GM21528 (cell line): ENCODE data around the gene TGFB1I1.
A peak's percentile ranks its signal among the peaks of the same experiment; 100 is the strongest.
"Not testable (repeated sequence)": the region's sequence is repeated elsewhere in the genome, so short reads cannot be mapped to it uniquely, and the experiment has no call there.

Experiments
- ATAC-seq: cut with Tn5 transposase; IDR thresholded peaks from one replicate; pipeline ENCODE4 v1.9.1; 2021; ENCODE audit warnings: mild to moderate bottlenecking, moderate library complexity; ENCODE audit not compliant: unreplicated experiment, low FRiP score

Gene TGFB1I1

DNA sequence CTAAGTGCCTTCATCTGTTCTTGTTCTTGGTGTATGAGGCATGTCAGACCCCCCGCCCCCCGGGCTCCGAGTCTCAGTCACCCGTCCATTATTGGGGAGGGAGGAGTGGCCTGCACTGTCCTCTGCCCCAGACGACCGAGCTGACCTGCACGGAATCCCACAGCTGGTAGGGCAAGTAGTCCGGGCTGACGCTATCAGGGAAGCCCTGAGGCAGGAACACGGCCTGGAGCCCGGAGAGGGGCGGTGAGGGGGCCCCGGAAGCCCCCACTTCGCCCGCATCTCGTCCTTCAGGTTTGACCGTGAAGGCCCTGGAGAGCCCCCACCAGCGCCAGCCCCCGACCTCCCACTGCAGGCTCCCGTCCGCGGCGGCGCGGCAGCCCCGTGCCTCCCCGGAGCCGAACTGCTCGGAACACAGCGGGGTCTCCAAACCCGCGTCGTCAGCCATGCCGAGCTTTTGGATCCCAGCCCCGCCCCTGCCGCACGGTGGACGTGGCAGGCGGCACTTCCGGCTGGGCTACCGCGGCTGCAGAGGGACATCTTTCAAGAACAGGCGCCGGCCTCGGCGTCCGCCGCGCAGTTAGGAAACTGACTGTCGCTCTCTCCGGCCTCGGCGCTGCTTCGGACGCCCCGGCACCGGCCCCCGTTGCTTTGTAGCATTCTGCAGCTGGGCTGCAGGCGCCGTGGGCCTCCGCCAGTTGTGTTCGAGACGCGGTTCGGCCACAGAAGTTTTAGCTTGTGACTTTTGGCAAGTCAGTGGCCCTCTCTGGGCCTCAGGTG is 36.2 kb downstream of the TGFB1I1 start, which contains the start of gene RUSF1:
TSS of gene RUSF1 (minus strand) at position 463 of the 777 bp plus-strand sequence. CDS start at position 445, 18 bp downstream.
- ATAC-seq: peak; percentile 89

DNA sequence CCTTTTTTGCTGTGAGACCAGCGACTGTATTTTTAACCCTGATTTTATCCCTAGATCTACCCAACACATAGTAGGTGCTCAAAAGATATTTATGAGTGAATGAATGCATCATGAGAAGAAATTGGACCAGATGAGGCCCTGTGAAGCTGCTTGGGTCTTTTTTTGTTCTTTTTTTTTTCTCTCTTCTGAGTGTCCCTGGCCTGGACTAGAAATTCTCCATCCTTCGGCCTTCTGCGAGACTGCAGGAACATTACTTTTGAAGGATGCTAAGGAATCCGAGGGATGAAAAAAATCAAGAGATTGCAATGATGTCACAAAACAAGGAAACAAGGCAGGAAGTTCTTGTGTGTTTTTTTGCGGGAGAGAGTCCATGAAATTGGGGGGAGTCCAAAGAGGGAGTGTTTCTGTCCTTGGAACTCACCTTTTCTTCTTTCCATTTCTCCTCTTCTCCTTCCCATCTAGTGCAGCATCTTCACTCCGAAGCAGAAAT is 36.8 kb downstream of the TGFB1I1 start:
- ATAC-seq: no peak

DNA sequence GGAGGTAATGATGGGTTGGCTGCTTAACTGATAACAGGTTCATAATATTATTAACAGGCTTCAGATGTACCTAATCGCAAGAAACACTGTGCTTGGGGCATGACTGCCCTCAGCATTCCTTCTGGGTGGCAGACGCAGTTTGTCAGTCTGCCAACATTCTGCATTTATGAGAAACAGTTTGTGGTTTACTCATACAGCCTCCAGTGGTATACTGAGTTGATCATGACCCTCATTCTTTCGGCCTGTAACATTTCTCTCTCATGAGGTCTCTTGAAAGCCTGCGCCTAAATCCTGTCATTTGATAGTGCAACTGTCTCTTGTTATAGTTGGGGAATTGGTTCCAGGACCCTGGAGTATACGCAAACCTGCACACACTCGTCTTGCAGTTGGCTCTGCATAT is 41.2 kb downstream of the TGFB1I1 start:
- ATAC-seq: no peak

DNA sequence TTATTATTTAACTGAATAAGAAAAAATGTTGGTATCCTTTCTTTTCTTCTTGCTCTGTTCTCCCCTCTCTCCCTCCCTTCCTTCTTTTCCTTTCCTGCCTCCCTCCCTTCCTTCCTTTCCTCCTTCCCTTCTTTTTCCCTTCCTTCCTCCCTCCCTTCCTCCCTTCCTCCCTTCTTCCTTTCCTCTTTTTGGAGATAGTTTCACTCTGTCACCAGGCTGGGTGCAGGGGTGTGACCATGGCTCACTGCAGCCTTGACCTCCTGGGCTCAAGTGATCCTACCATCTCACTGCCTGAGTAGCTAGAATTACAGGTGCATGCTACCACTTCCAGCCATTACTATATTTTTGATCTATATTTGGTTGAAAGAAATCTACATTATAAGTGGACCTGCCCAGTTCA is 41.9 kb downstream of the TGFB1I1 start:
- no peak for ATAC-seq

DNA sequence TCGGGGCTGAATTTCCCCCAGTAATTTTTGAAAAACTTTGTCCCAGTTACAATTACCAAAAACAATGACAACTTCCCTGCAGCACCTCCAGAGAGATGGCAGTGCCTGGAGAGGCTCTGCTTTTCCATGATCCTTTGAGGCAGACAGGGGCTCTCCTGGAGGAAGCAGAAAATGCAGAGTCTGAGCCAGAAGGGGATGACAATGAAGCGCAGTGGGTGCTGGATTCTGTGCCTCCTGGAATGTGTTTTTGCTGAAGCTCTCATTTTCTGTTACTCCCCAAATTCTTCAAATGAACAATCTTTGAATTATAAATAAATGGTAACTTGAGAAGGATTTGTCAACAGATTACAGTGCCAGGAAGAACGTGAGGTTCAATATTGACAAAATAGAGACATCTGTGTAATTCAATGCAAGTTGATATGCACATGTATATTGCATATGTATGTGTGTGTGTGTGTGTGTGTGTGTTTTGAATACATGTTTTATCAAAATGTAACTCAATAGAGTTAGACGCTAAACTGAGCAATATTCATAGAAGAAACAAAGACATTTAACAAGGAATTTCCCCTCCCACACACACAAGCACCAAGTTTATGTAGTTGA is 45.9 kb downstream of the TGFB1I1 start:
- ATAC-seq: no peak

DNA sequence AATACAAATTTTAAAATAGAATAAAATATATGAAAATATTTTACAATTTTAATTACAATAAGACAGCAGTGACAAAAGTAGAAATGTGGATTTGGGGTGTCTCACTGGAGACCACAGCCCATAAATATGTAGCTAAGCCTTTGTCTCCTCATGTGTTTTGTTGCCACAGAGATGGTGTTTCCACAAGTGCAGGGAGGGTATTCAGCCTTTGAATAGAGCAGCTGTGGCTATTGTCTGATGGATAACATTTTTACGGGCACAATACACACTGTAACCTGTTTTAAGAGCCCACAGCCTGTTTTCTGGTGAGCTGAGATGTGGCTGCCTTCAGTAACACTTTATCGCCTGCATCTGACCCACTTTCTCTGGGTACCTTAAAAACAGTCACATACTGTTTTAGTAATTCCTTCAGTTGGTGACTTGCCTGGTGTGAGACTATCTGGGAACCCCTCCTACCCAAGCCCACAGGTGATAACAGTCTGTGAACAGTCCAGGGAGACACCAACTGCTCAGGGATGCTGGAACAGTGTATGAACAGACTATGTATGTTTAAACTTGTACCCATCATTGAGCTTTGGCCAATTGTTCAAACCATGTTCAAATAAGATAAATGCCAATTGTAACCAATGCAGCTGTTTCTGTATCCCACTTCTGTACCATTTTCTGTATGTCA is 47.9 kb downstream of the TGFB1I1 start:
- no peak for ATAC-seq

DNA sequence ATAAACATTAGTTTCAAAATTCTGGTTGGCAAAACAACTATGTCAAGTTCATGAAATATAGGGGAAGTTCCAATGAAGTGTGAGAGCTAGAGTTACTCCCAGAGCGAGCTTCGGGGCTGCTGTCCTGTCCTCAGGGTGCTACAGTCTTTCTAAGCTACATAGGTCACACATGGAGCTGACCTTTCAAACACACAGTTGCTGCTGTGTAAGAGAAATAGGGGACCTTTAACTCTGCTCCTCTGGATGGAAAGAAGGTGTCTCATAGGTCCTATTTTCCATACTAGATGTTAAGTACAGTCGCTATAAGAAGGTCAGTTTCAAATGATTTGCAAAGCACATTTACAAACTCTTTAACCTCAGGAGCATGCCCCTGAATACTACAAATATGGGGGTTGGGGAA is 49.4 kb downstream of the TGFB1I1 start:
- no peak for ATAC-seq

DNA sequence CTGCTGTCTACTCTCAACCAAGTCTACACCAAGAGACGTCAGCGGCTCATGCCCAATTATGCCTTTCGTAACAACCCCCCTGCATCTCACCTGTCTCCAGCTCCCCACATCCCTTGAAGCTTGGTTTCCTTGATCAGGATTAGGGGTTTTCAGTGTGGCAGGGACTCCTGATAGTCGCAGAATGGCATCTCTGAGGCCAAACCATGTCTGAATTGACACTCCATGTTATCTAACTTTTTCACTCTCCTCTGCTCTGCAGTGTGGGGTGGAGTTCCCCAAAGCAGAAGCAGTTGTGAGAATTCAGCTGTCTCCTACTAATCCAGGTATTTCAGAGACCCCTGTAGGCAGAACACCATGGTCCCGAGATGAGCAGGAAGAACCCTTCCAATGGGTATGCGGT is 50.1 kb downstream of the TGFB1I1 start:
- ATAC-seq: no peak

DNA sequence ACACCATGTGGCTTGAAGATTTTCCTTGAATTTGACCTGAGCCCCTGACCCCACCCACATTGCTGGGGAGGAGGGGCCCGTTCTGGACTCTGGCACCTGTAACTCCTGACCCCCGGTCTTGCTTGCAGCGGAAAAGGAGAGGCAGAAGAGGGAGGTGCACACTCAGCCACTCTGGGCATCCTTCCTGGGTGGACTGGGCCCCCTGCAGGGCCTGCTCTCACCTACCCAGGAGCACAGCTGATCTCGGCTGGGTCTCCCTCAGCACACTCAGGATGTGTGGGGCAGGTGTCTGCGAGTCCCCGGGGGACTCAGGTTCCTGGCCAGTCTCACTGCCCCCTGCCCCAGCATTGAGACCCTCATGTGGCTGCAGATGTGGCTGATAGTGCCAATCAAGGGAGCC is 51.8 kb downstream of the TGFB1I1 start:
- ATAC-seq: not testable (repeated sequence)

DNA sequence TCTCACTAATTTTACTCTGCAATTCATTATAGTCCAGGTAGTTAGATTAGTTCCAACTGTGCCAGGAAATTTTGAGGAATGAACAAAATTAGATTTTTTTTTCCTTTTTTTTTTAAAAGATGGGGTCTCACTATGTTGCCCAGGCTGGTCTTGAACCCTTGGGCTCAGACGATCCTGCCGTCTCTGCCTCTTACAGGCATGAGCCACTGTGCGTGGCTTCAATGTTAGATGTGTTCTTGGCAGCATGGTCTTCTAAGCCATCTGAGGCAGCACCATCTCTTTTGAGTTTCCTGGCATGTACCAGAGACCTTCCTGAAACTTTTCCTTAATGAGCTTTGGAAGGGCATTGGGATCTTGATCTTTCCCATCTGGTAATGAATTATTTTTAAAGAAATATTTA is 53.2 kb downstream of the TGFB1I1 start:
- ATAC-seq: no peak
